A549 (cell line): ENCODE measurements around the gene TMEM131. TPM values are rescaled to one million over a fixed set of nuclear protein-coding genes. Genes with fewer than 3 reads are reported as not detected.

ENCODE experiments used
- ATAC-seq, 2 experiments: fragments of 200-7000 bp in 1 of 2; fragments of >200 bp in 1 of 2; cut with Nextera tagmentation in 1 of 2; cut with Tn5 transposase in 1 of 2; 3 replicates each; pipeline versions ENCODE4 v1.8.0 to v1.9.1; 2018 to 2020; ENCODE audit warnings: mild to moderate bottlenecking in 1 of 2, moderate library complexity in 1 of 2
- CTCF ChIA-PET: fragments of 300-600 bp; sonication (Branson Sonifier 250); formaldehyde crosslinking; extraction: SDS; loops from one replicate; lab custom pipeline; 2021; ENCODE audit warnings: antibody characterized with exemption, inconsistent platforms; lab: Yijun Ruan, JAX
- POLR2A ChIA-PET: fragments of 350-600 bp; formaldehyde crosslinking; extraction: SDS; loops from one replicate; lab custom pipeline; 2021; ENCODE audit warnings: antibody characterized with exemption, inconsistent platforms; lab: Yijun Ruan, JAX
- DNase-seq, 2 experiments: peaks; one replicate each; pipeline versions ENCODE4 v3.0.0 to v3.0.0-alpha.2; 2011 to 2016; ENCODE audit warnings: low read depth in 1 of 2, low spot score in 1 of 2
- FAIRE-seq: peaks from 2 replicates; lab custom pipeline; 2011; peaks lifted over from hg19 to GRCh38; lab: Jason Lieb, UNC
- H3K27ac ChIP-seq, 2 experiments: fragments of >200 bp; sonication (Bioruptor Twin); formaldehyde crosslinking; 3 replicates each; pipeline ENCODE4 v1.5.1; 2016 to 2017
- H3K4me1 ChIP-seq: fragments of >200 bp; sonication (Bioruptor Twin); formaldehyde crosslinking; 3 replicates; pipeline ENCODE4 v1.6.1; 2016
- H3K4me2 ChIP-seq: fragments of >200 bp; sonication (Bioruptor Twin); formaldehyde crosslinking; 3 replicates; pipeline ENCODE4 v1.6.1; 2016
- H3K4me3 ChIP-seq: fragments of >200 bp; sonication (Bioruptor Twin); formaldehyde crosslinking; 3 replicates; pipeline ENCODE4 v1.5.1; 2016
- H3K9me3 ChIP-seq: fragments of >200 bp; sonication (Bioruptor Twin); formaldehyde crosslinking; 3 replicates; pipeline ENCODE4 v1.6.1; 2016
- ATOH8 ChIP-seq: fragments of 250-450 bp; sonication (Bioruptor Pico); IDR thresholded peaks from 2 replicates; pipeline ENCODE4 v1.5.0; 2020; ENCODE audit warnings: low read depth, mild to moderate bottlenecking, moderate library complexity
- BHLHE40 ChIP-seq: IDR thresholded peaks from 2 replicates; pipeline ENCODE4 v1.6.1; 2012; ENCODE audit warnings: low read depth, low read length, inconsistent platforms
- CBX2 ChIP-seq: fragments of 200-600 bp; sonication (generic); IDR thresholded peaks from 2 replicates; pipeline ENCODE4 v1.6.1; 2016; ENCODE audit warnings: low read depth, mild to moderate bottlenecking, borderline replicate concordance
- CBX8 ChIP-seq: fragments of 200-600 bp; sonication (generic); IDR thresholded peaks from 2 replicates; pipeline ENCODE4 v1.6.1; 2016
- CHD4 ChIP-seq: fragments of 200-600 bp; sonication (generic); IDR thresholded peaks from 2 replicates; pipeline ENCODE4 v1.6.1; 2016; ENCODE audit warnings: antibody characterized with exemption, mild to moderate bottlenecking, borderline replicate concordance
- CTCF ChIP-seq: fragments of >200 bp; sonication (Bioruptor Twin); formaldehyde crosslinking; IDR thresholded peaks from 3 replicates; pipeline ENCODE4 v1.5.1; 2016
- EHF ChIP-seq: fragments of 250-450 bp; sonication (Bioruptor Pico); IDR thresholded peaks from 2 replicates; pipeline ENCODE4 v1.5.0; 2020; ENCODE audit warnings: mild to moderate bottlenecking
- ELK1 ChIP-seq: fragments of 150-350 bp; IDR thresholded peaks from 2 replicates; pipeline ENCODE4 v1.6.1; 2014; ENCODE audit warnings: low read depth, mild to moderate bottlenecking, low read length
- ESRRA ChIP-seq: fragments of 150-350 bp; IDR thresholded peaks from 2 replicates; pipeline ENCODE4 v1.6.1; 2014; ENCODE audit warnings: mild to moderate bottlenecking, low read length, borderline replicate concordance
- FOSL2 ChIP-seq, 2 experiments: fragments of 450-650 bp in 1 of 2; fragments of >200 bp in 1 of 2; sonication (Bioruptor Twin) in 1 of 2; formaldehyde crosslinking; IDR thresholded peaks; 2 replicates each; pipeline versions ENCODE4 v1.5.0 to v1.6.1; 2016 to 2020; ENCODE audit warnings: mild to moderate bottlenecking in 1 of 2, moderate library complexity in 1 of 2
- FOXS1 ChIP-seq: fragments of 250-450 bp; sonication (Bioruptor Pico); IDR thresholded peaks from 2 replicates; pipeline ENCODE4 v1.5.0; 2020; ENCODE audit warnings: mild to moderate bottlenecking, moderate library complexity
- GATA3 ChIP-seq: IDR thresholded peaks from 2 replicates; pipeline ENCODE4 v1.6.1; 2012; ENCODE audit warnings: borderline replicate concordance
- HDAC2 ChIP-seq: fragments of 200-600 bp; sonication (generic); IDR thresholded peaks from 2 replicates; pipeline ENCODE4 v1.6.1; 2016
- HOXA7 ChIP-seq: fragments of 250-450 bp; sonication (Bioruptor Pico); IDR thresholded peaks from 2 replicates; pipeline ENCODE4 v1.5.0; 2020; ENCODE audit warnings: mild to moderate bottlenecking, moderate library complexity
- KDM5A ChIP-seq: fragments of 200-600 bp; sonication (generic); IDR thresholded peaks from 2 replicates; pipeline ENCODE4 v1.6.1; 2016; ENCODE audit warnings: antibody characterized with exemption, mild to moderate bottlenecking
- MAFK ChIP-seq: fragments of 450-650 bp; IDR thresholded peaks from 2 replicates; pipeline ENCODE4 v1.6.1; 2014; ENCODE audit not compliant: partially characterized antibody
- MAZ ChIP-seq: fragments of 150-350 bp; IDR thresholded peaks from 2 replicates; pipeline ENCODE4 v1.6.1; 2014; ENCODE audit warnings: antibody characterized with exemption, low read depth, low read length, borderline replicate concordance
- MYC ChIP-seq: IDR thresholded peaks from 2 replicates; pipeline ENCODE4 v1.6.1; 2012; ENCODE audit warnings: mild to moderate bottlenecking, inconsistent platforms, low read length, improper control_type of control experiment, borderline replicate concordance
- NFE2L2 ChIP-seq: fragments of 150-350 bp; conservative IDR thresholded peaks from 2 replicates; pipeline ENCODE4 v1.6.1; 2014; ENCODE audit warnings: low read length
- RARB ChIP-seq: fragments of 250-450 bp; sonication (Bioruptor Pico); IDR thresholded peaks from 2 replicates; pipeline ENCODE4 v1.8.0; 2021; ENCODE audit warnings: mild to moderate bottlenecking, moderate library complexity
- RCOR1 ChIP-seq: fragments of 150-350 bp; IDR thresholded peaks from 2 replicates; pipeline ENCODE4 v1.6.1; 2014; ENCODE audit warnings: antibody characterized with exemption, low read length, low read depth
- RFX5 ChIP-seq: fragments of 450-650 bp; IDR thresholded peaks from 2 replicates; pipeline ENCODE4 v1.7.1; 2014; ENCODE audit warnings: antibody characterized with exemption, mild to moderate bottlenecking, moderate library complexity
- TFCP2L1 ChIP-seq: fragments of 250-450 bp; sonication (Bioruptor Pico); IDR thresholded peaks from 2 replicates; pipeline ENCODE4 v1.5.0; 2021; ENCODE audit warnings: mild to moderate bottlenecking
- TP53 ChIP-seq: fragments of 250-450 bp; sonication (Bioruptor Pico); IDR thresholded peaks from 2 replicates; pipeline ENCODE4 v1.5.0; 2021; ENCODE audit warnings: mild to moderate bottlenecking, moderate library complexity
- ZFP36 ChIP-seq: fragments of 450-650 bp; IDR thresholded peaks from 2 replicates; pipeline ENCODE4 v1.6.1; 2014; ENCODE audit warnings: borderline replicate concordance; ENCODE audit not compliant: partially characterized antibody
- WGBS: methylation state at CpG from one replicate; pipeline ENCODE4 v1.1.6; 2017; ENCODE audit errors: missing lambda C conversion rate; 5-methylcytosine and 5-hydroxymethylcytosine counted together
- polyA plus RNA-seq, 4 experiments: library from polyadenylated mRNA; depleted of rRNA in 3 of 4; stranded (reverse); fragments of >200 nt; fragmentation: RNase III in 1 of 4; extraction: RNeasy Plus Mini Kit Qiagen cat#74134 plus additional on column Dnase treatment in 1 of 4; gene quantifications; 2 replicates in 3 of 4; 3 replicates in 1 of 4; pipeline ENCODE4 v1.2.3, GENCODE V29; 2011 to 2017

The TMEM131 gene
- polyA plus RNA-seq, 2 of the 4 experiments (the other 2 are of a cell fraction), result 14.5 to 21.8 TPM

- H3K4me3 ChIP-seq, result no peak overlapping the region
- H3K4me2 ChIP-seq, result no peak overlapping the region
- no peaks in the 10 kb centered on the region for H3K4me1 ChIP-seq
- no peak for TF ChIP-seq ESRRA
- TF ChIP-seq HOXA7 (CRISPR knock-in tag), result no peak
- no peak for TF ChIP-seq ZFP36
- TF ChIP-seq TP53 (CRISPR knock-in tag), result no peak
- TF ChIP-seq MYC, result no peak
- TF ChIP-seq RARB (CRISPR knock-in tag), result no peak
- no peak for TF ChIP-seq RCOR1
- TF ChIP-seq HDAC2, result no peak
- TF ChIP-seq CTCF, result no peak
- no peak for TF ChIP-seq RFX5
- no peak for TF ChIP-seq ELK1
- TF ChIP-seq FOSL2 (IDR thresholded peaks at IDR 0.05), result no peak
- TF ChIP-seq FOSL2 (CRISPR knock-in tag; IDR thresholded peaks at IDR 0.05), result no peak
- FAIRE-seq (no peak), DNase-seq (no peak), ATAC-seq (no peak)
- 68% methylated on average over 7 of the region's 7 CpGs for WGBS
- POLR2A ChIA-PET, result no interaction called here
- CTCF ChIA-PET, result interaction anchor here (1.8 kb wide), 1 partner anchor 210 kb away, joined by 6 read pairs; no protein-coding TSS in a partner anchor
- no peak overlapping the region for H3K27ac ChIP-seq
- peaks cover 10% of the 10 kb centered on the region; the same call in 2 of the 3 replicates for H3K9me3 ChIP-seq
Measured at GRCh38 chr2:98016908-98017670, 21.3 kb upstream of the TMEM131 start.

GRCh38 chr2:98015671-98016070 lies 19.9 kb upstream of the TMEM131 start:
- H3K4me1 ChIP-seq, result no peaks in the 10 kb centered on the region
- no peak for ATAC-seq
- POLR2A ChIA-PET, result no interaction called here
- 3% methylated on average over 1 of the region's 1 CpG for WGBS
- DNase-seq, result no peak
- H3K4me2 ChIP-seq, result no peak overlapping the region
- H3K4me3 ChIP-seq, result no peak overlapping the region
- CTCF ChIA-PET, result no interaction called here
- peaks cover 10% of the 10 kb centered on the region; the same call in 2 of the 3 replicates for H3K9me3 ChIP-seq
- no peak for FAIRE-seq
- no peak overlapping the region for H3K27ac ChIP-seq
- TF ChIP-seq TFCP2L1 (CRISPR knock-in tag) (no peak), FOSL2 (IDR thresholded peaks at IDR 0.05) (no peak), FOSL2 (CRISPR knock-in tag; IDR thresholded peaks at IDR 0.05) (no peak), CHD4 (no peak)

GRCh38 chr2:98014379-98014778 lies 18.6 kb upstream of the TMEM131 start:
- Histone ChIP-seq H3K4me1 (no peaks in the 10 kb centered on the region), H3K4me2 (no peak overlapping the region), H3K4me3 (no peak overlapping the region), H3K9me3 (peaks cover 4% of the 10 kb centered on the region; the same call in 2 of the 3 replicates), H3K27ac (no peak overlapping the region)
- 67% methylated on average over 1 of the region's 2 CpGs for WGBS
- ATAC-seq (no peak), FAIRE-seq (no peak)
- ChIA-PET POLR2A (no interaction called here), CTCF (interaction anchor here (0.6 to 1.1 kb wide), 2 partner anchors 16 to 20 kb away, joined by 3 read pairs; no protein-coding TSS in a partner anchor)
- no peak for TF ChIP-seq EHF (CRISPR knock-in tag)
- TF ChIP-seq CBX2, result no peak
- TF ChIP-seq CBX8, result no peak
- no peak for TF ChIP-seq NFE2L2
- TF ChIP-seq RCOR1, result no peak
- TF ChIP-seq MAFK, result no peak
- no peak for TF ChIP-seq GATA3
- no peak for TF ChIP-seq BHLHE40
- no peak for TF ChIP-seq MAZ
- TF ChIP-seq TP53 (CRISPR knock-in tag), result no peak
- TF ChIP-seq ATOH8 (CRISPR knock-in tag), result no peak
- TF ChIP-seq FOXS1, result no peak
- TF ChIP-seq KDM5A, result no peak
- TF ChIP-seq, all 56 proteins: peak for 0
- no peak for DNase-seq
